ENCODE measurements around the gene ADGRE2. TPM values are rescaled to one million over a fixed set of nuclear protein-coding genes. Genes with fewer than 3 reads are reported as not detected.
"Not testable (repeated sequence)": the region's sequence is repeated elsewhere in the genome, so short reads cannot be mapped to it uniquely, and the experiment has no call there.

Gene ADGRE2
- polyA plus RNA-seq, 3 donors: 0.30 to 0.48 (median 0.48) TPM

DNA sequence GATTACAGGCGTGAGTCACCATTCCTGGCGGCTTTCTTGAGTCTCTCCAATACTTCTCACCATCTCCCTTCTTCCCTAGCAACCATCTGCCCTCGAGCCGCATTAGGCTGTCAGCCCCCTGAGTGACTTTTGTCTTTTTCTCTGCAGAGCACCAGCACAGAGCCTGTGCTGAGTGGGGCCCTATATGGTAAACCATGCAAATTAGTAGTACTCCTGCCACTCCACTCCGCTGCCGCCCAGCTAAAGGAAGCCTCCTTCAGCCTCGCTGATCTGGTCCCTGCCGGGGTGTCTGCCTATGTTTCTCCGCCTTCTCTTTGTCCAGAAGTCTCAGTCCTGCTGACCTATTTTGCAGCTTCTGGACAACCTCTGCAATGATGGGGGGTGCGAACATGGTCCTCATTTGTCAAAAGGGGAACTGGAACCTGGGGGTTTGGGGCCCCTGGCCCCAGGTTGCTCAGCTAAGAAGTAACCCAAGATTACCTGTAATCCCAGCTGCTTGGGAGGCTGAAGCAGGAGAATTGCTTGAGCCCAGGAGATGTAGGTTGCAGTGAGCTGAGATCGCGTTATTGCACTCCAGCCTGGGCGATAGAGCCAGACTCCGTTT is 2.4 kb upstream of the ADGRE2 start:
- not testable (repeated sequence) for DNase-seq

GRCh38 chr19:14779151-14779550 is 791 bp upstream of the ADGRE2 start:
- DNase-seq: no peak

DNA sequence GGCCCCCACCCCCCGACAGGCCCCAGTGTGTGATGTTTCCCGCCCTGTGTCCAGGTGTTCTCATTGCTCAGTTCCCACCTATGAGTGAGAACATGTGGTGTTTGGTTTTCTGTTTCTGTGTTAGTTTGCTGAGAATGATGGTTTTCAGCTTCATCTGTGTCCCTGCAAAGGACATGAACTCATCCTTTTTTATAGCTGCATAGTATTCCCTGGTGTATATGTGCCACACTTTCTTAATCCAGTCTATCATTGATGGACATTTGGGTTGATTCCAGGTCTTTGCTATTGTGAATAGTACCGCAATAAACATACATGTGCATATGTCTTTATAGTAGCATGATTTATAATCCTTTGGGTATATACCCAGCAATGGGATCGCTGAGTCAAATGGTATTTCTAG is 715 bp downstream of the ADGRE2 start:
- DNase-seq: not testable (repeated sequence)

DNA sequence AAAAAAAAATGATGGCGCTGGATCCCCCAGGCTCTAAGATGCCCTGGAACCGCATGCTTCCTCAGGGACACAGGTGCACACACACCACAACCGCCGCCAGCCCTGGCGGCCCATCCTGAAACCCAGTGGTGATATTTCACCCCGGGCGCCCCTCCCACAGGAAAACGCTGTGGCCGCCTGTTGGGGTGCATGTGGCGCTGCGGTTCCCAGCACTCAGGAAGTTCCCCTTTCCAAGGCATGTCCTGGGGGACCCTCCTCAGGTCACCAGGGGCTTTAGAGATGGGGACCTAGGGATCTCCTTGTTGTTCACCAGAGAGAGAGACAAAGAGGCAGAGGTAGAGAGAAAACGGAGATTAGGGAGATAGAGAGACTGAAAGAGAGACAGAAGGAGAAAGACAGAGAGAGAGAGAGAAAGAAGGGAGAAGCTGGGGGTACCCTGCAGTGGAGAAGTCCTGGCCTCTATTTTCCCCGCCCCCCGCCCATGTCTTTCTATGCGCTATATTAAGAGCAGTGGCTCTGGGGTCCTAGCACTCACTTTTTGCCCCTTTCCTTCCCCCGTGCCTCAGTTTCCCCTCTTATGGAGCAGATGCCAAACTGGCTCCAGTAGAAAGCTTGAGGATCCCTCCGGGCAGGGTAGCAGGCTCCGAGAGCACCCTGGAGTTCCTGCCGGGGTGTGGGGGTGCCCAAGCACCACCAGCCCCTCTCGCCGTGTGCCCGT is 2.3 kb downstream of the ADGRE2 start:
- DNase-seq: no peak

DNA sequence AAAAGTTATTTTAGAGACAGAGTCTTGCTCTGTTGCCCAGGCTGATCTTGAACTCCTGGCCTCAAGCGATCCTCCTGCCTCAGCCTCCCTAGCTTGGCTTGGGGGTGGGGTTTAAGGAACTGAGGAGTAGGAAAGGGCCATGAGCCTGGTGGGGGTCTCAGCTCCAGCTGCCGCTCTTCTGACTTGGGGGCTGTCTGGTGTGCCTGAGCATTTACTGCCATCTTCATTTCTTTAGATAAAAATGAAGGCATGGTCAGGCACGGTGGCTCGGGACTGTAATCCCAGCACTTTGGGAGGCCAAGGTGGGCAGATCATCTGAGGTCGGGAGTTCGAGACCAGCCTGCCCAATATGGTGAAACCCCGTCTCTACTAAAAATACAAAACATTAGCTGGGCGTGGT is 3.0 kb downstream of the ADGRE2 start:
- DNase-seq: not testable (repeated sequence)

GRCh38 chr19:14774373-14774772 is 4.0 kb downstream of the ADGRE2 start:
- DNase-seq: no peak

DNA sequence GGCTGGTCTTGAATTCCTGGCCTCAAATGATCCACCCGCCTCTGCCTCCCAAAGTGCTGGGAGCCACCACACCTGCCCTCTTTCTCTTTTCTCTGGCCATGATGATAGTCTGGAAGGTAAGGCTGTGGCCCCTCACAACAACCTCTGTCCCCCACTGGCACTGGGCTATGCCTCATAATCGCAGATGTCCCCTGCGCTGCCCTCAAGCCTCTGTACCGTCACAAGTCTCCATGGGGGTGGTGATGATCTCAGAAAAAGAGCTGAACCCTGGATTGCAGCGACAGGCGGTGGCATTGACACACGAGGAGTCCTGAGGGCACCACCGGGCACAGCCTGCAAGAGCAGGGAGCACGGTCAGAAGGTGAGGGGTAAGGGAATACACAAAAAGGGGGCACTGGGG is 4.6 kb downstream of the ADGRE2 start:
- not testable (repeated sequence) for DNase-seq

DNA sequence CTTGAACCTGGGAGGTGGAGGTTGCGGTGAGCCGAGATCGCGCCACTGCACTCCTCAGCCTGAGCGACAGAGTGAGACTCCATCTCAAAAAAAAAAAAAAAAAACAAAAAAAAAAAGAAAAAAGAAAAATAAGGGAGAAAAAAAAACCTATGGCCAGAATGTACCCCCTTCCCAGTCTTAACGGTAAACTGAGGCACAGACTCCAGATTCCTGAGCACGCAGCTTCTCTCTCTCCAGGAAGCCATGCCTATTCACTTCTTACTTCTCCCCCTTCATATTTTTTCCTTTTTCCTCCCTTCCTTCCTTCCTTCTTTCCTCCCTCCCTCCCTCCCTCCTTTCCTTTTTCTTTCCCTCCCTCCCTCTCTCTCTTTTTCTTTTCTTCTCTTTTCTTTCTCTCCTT is 5.4 kb downstream of the ADGRE2 start:
- DNase-seq: no peak

GRCh38 chr19:14772467-14772866 is 5.9 kb downstream of the ADGRE2 start:
- no peak for DNase-seq

- DNase-seq: no peak
These were observed 7.2 kb downstream of the ADGRE2 start for GRCh38 chr19:14770944-14771839.

DNA sequence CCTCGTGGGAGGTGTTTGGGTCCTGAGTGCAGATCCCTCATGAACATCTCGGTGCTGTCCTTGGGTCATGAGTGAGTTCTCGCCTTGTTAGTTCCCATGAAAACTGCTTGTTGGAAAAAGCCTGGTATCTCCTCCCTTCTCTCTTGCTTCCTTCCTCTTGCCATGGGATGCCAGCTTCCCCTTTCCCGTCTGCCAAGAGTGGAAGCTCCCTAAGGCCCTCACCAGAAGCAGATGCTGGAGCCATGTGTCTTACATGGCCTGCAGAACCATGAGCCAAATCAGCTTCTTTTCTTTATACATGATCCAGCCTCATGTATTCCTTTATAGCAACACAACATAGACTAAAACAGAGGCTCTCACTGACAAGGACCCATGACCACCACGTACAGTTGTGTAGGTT is 8.2 kb downstream of the ADGRE2 start:
- no peak for DNase-seq

GRCh38 chr19:14769201-14769600 is 9.2 kb downstream of the ADGRE2 start:
- DNase-seq: no peak

GRCh38 chr19:14768001-14768400 is 10.4 kb downstream of the ADGRE2 start:
- no peak for DNase-seq

DNA sequence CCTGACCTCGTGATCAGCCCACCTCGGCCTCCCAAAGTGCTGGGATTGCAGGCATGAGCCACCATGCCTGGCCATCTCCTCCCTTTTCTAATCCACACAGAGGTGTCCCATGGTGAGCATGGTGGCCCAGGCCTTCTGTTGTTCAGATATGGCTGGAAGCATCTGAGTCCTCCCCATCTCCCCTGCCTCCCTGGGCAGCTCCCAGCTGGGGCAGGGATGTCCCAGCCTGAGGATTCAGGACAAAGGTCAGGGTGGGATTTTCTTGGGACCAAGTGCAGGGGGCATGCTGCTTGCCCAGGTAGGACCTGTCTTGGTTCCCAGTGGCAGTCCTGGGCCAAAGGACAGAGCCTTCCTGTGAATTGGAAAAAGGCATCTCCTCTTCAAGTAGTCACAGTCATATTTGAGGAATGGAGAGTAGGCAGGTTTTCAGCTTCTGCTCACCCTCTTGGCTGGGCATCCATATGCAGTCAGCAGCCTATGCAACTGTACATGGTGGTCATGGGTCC is 10.8 kb downstream of the ADGRE2 start:
- DNase-seq: no peak

DNA sequence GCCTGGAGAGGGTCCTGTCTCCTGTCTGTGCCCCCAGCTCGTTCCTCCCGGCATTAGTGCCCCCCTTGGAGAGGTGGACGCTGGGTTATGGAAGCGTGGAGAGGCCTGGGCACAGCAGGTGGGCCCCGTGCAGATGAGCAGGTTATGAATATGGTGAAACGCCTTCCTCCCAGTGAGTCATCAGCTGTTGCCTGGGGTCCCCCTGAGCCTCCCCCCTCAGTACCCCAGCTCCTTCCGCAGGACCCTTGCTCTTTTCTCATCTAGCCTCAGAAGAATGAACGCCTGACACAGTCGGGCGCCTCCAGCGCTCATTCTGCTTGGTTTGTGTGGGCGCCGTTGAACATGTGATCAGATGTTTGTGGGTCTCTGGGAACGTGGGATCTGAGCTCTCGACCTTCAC is 12.5 kb downstream of the ADGRE2 start:
- not testable (repeated sequence) for DNase-seq

DNA sequence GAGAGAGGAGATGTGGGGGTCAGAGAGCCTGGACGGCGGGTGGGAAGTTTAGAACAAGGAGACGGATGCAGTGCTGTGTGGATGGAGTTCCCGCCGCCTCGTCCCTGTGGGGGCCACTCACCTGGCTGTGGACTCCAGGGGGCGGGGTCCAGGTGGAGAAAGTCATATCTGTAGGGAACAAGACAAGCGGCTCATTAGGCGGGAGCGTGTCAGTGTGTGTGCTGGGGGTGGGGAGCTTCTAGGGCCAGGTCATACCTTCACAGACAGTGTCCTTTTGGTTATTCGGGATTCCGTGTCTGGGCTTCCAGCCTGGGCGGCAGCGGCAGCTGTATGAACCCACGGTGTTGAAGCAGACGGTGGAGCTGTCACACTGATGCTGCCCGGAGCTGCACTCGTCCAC is 13.0 kb downstream of the ADGRE2 start:
- DNase-seq: not testable (repeated sequence)

DNA sequence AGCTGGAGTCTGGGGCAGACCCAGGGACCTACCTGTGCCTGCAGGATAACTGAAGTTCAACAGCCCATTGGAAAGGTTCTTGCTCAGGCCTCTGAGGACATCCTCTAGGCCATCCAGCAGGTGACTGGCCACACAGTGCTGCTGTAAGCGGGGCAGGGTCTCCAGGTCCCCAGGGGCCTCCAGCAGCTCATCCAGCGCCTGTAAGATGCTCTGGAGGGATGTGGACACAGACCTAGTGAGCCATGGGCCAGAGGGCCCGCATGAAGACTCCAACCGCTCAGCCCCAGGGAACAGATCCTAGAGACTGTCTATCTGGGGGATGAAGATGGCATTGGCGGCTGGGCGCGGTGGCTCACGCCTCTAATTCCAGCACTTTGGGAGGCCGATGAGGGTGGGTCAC is 14.0 kb downstream of the ADGRE2 start:
- DNase-seq: no peak

DNA sequence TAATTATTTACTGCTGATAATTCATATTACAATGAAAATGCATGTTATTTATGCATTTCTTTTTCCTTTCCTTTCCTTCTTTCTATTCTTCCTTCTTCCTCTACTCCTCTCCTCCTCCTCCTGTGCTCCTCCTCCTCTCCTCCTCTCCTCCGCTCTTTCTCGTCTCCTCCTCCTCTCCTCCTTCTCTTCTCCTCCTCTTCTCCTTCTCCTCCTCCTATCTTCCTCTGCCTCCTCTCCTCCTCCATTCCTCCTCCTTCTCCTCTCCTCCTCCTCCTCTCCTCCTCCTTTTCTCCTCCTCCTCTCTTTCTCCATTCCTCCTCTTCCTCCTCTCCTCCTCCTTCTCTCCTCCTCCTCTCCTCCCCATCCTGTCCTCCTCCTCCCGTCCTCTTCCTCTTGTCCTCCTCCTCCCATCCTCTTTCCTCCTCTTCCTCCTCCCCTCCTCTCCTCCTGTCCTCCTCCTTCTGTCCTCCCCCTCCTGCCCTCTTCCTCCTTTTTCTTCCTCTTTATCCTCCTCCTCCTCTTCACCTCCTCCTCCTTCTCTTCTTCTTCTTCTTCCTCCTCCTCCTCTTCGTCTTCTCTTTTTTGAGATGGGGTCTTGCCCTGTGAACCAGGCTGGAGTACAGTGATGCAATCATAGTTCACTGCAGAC is 14.7 kb downstream of the ADGRE2 start:
- no peak for DNase-seq

DNA sequence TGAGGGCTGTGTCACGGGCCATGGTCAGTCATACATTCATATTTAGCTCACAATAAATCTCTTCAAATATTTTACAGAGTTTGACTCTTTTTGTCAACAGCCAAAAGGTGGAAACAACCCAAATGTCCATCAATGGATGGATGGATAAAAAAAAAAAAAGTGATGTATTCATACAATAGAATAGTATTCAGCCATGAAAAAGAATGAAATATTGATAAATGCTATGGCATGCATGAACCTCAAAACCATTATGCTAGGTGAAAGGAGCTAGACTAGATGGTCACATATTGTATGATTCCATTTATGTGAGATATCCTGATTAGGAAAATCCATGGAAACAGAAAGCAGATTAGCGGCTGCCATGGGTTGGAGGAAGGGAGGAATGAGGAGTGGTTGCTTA is 16.2 kb downstream of the ADGRE2 start:
- DNase-seq: no peak

DNA sequence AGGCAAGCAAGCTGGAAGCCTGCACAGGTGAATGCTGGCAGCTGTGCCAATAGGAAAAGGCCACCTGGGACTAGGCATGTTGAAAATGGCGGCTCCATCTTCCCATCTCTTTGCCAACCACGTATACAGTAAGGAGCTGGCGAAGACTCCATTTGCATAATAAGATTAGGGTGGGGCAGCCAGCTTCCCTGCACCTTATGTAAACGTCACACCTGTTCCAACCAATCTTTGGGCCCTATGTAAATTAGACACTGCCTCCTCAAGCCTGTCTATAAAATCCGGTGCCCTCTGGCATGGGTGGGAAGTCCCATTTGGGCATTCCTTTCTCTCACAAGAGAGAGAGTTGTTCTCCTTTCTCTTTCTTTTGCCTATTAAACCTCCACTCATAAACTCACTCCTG is 16.8 kb downstream of the ADGRE2 start:
- DNase-seq: no peak

GRCh38 chr19:14758816-14759215 is 19.5 kb downstream of the ADGRE2 start:
- DNase-seq: no peak

- no peak for DNase-seq
These were observed 29.8 kb downstream of the ADGRE2 start for GRCh38 chr19:14748601-14749000.

Data from renal pelvis (tissue), 4 donors.